Measurements from ENCODE around the gene CCNQ. TPM values are rescaled to one million over a fixed set of nuclear protein-coding genes. Genes with fewer than 3 reads are reported as not detected.

Gene CCNQ
- total and polyA plus RNA-seq, 2 donors from 2014 or later, result 14.6 to 35.4 TPM

DNA sequence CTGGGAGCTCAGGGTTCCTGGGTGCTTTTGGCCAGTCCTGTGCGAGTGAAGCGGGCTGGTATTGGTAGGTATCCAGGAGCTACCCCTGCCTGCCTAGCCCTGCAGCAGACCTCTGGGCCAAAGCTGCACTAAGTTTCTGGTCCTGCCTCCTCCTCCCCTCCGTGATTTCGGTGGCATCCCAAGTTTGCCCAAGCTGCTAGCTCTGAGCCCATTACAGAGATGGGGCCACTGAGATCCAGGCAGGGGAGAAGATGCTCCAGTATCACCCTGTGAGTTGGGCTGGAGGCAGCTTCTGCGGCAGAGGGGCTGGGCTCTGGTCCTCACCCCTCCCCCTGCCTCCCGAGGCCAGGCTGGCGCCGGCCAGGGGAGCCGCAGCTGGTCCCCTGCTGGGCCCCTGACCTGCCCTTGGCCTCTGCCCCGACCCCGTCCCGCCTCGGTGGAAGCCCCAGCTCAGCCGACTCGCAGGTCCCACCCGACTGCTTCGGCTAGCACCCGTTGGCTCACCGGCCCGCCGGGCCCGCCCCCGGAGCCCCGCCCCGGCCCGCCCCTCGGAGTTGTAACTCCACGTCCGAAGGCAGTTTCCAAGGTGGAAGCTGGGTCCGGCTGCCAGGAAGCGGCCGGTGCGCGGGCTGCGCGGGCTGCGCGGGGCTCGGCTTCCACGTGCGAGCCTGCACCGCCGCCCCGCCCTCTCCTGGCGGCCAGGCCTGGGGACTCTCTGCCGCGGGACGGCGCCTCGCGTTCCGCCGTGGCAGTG is 47.9 kb upstream of the CCNQ start, which contains the start of gene DUSP9:
Gene DUSP9 (plus strand): TSS at position 584 of the 754 bp plus-strand sequence. CDS start 751 bp downstream, outside the sequence.
- Histone ChIP-seq H3K9ac (ENCODE audit: low read length in 3 of 3) (no peak within 1 kb of the TSS), H3K27me3 (ENCODE audit: control insufficient read depth, insufficient read depth, low read length) (peaks cover 3% of the 10 kb centered on the region), H3K4me3 (ENCODE audit: low read length in 3 of 3) (peak within 1 kb of the TSS in 1 of 3 donors; percentile 47), H3K36me3 (ENCODE audit: control insufficient read depth in 2 of 3, insufficient read depth in 3 of 3, low read length in 3 of 3) (no peaks in the 10 kb centered on the region), H3K9me3 (ENCODE audit: control insufficient read depth in 2 of 3, insufficient read depth in 1 of 3, low read length in 3 of 3) (no peaks in the 10 kb centered on the region), H3K27ac (ENCODE audit: low read depth in 2 of 2, low read length in 2 of 2) (peak within 1 kb of the TSS; percentile 34 to 53), H3K4me1 (ENCODE audit: control insufficient read depth in 2 of 3, insufficient read depth in 2 of 3, low read depth in 1 of 3, low read length in 3 of 3) (peaks cover 0 to 6% (median 0%) of the 10 kb centered on the region in 3 donors)
- TF ChIP-seq, protein P1, sequence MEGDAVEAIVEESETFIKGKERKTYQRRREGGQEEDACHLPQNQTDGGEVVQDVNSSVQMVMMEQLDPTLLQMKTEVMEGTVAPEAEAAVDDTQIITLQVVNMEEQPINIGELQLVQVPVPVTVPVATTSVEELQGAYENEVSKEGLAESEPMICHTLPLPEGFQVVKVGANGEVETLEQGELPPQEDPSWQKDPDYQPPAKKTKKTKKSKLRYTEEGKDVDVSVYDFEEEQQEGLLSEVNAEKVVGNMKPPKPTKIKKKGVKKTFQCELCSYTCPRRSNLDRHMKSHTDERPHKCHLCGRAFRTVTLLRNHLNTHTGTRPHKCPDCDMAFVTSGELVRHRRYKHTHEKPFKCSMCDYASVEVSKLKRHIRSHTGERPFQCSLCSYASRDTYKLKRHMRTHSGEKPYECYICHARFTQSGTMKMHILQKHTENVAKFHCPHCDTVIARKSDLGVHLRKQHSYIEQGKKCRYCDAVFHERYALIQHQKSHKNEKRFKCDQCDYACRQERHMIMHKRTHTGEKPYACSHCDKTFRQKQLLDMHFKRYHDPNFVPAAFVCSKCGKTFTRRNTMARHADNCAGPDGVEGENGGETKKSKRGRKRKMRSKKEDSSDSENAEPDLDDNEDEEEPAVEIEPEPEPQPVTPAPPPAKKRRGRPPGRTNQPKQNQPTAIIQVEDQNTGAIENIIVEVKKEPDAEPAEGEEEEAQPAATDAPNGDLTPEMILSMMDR (IDR thresholded peaks at IDR 0.05; ENCODE audit: borderline replicate concordance, extremely low read depth, insufficient read depth), result no peak
- DNase-seq (peak; percentile 75 to 91 (median 85)), FAIRE-seq (no peak)
- intact Hi-C loops (cut with DNase I), result no loop called here

GRCh38 chrX:153645921-153646488 is 47.1 kb upstream of the CCNQ start:
- Histone ChIP-seq H3K4me3 (ENCODE audit: low read length in 3 of 3) (peak overlapping the region in 1 of 3 donors; percentile 37), H3K4me1 (ENCODE audit: control insufficient read depth in 2 of 3, insufficient read depth in 2 of 3, low read depth in 1 of 3, low read length in 3 of 3) (peaks cover 0 to 8% (median 0%) of the 10 kb centered on the region in 3 donors), H3K27ac (ENCODE audit: low read depth in 2 of 2, low read length in 2 of 2) (peak overlapping the region; percentile 34 to 53), H3K9ac (ENCODE audit: low read length in 3 of 3) (no peak overlapping the region), H3K9me3 (ENCODE audit: control insufficient read depth in 2 of 3, insufficient read depth in 1 of 3, low read length in 3 of 3) (no peaks in the 10 kb centered on the region), H3K36me3 (ENCODE audit: control insufficient read depth in 2 of 3, insufficient read depth in 3 of 3, low read length in 3 of 3) (no peaks in the 10 kb centered on the region), H3K27me3 (ENCODE audit: control insufficient read depth, insufficient read depth, low read length) (peaks cover 3% of the 10 kb centered on the region)
- intact Hi-C loops (cut with DNase I), result no loop called here
- TF ChIP-seq, protein P1 (IDR thresholded peaks at IDR 0.05; ENCODE audit: borderline replicate concordance, extremely low read depth, insufficient read depth), result no peak
- FAIRE-seq (no peak), DNase-seq (peak in 3 of 5 donors; percentile 5 to 42 (median 29))

DNA sequence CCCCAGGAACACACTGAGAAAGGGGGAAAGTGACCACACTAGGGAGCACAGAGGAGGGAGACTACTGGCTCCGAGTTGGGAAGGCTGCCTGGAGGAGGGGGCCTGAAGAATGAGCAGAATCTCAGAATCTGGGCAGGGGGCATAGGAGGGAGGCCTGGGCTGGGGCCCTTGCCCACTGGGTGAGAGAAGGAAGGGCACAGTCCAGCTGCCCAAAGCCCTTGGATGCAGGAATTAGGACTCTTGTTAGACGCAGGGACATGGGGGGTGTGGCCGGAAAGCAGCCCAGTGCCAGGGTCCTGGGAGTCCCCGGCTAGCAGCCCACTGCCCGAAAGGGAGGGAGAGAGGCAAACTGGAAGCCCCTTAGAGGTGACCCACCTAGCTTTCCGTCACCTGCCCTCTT is 46.2 kb upstream of the CCNQ start:
- Histone ChIP-seq H3K27ac (ENCODE audit: low read depth in 2 of 2, low read length in 2 of 2) (peak overlapping the region in 1 of 2 donors; percentile 37), H3K9me3 (ENCODE audit: control insufficient read depth in 2 of 3, insufficient read depth in 1 of 3, low read length in 3 of 3) (no peaks in the 10 kb centered on the region), H3K4me3 (ENCODE audit: low read length in 3 of 3) (peak overlapping the region in 1 of 3 donors; percentile 37), H3K9ac (ENCODE audit: low read length in 3 of 3) (no peak overlapping the region), H3K36me3 (ENCODE audit: control insufficient read depth in 2 of 3, insufficient read depth in 3 of 3, low read length in 3 of 3) (no peaks in the 10 kb centered on the region), H3K4me1 (ENCODE audit: control insufficient read depth in 2 of 3, insufficient read depth in 2 of 3, low read depth in 1 of 3, low read length in 3 of 3) (peaks cover 0 to 8% (median 0%) of the 10 kb centered on the region in 3 donors), H3K27me3 (ENCODE audit: control insufficient read depth, insufficient read depth, low read length) (peaks cover 3% of the 10 kb centered on the region)
- peak in 2 of 5 donors; percentile 8 to 55 for DNase-seq
- no peak for FAIRE-seq
- intact Hi-C loops (cut with DNase I), result no loop called here
- TF ChIP-seq, protein P1 (IDR thresholded peaks at IDR 0.05; ENCODE audit: borderline replicate concordance, extremely low read depth, insufficient read depth), result no peak
